KBM-7 (cell line): ENCODE data around the gene ZSCAN1.

Experiments used
- DNase-seq: peaks from one replicate; pipeline ENCODE4 v3.0.0-alpha.2; 2015
- in situ Hi-C: fragments of 300-500 bp; cut with MboI; formaldehyde crosslinking; loops from 2 replicates; pipeline ENCODE4 v1.14.3; 2020; ENCODE audit warnings: low sequenced_read_pairs, low pct_unique_long_range_greater_than_20kb, mixed read lengths

Gene ZSCAN1

GRCh38 chr19:58060231-58060630, 26.4 kb downstream of the ZSCAN1 start:
- in situ Hi-C loops: no loop called here
- no peak for DNase-seq

GRCh38 chr19:58063712-58064111, 29.9 kb downstream of the ZSCAN1 start:
- in situ Hi-C loops: no loop called here
- DNase-seq: no peak

- no peak for DNase-seq
- in situ Hi-C loops: no loop called here
These were observed 33.6 kb downstream of the ZSCAN1 start for GRCh38 chr19:58067240-58067912.

- no peak for DNase-seq
- in situ Hi-C loops: no loop called here
These were observed 46.0 kb downstream of the ZSCAN1 start for GRCh38 chr19:58079792-58080191.

GRCh38 chr19:58083021-58083420, 49.2 kb downstream of the ZSCAN1 start:
- no peak for DNase-seq

GRCh38 chr19:58084596-58085347, 50.9 kb downstream of the ZSCAN1 start:
- no peak for DNase-seq
- in situ Hi-C loops: no loop called here

More at GRCh38 chr19:58083021-58083420, 49.2 kb downstream of the ZSCAN1 start:
- in situ Hi-C loops: no loop called here

- in situ Hi-C loops: no loop called here
- no peak for DNase-seq
These were observed 51.6 kb downstream of the ZSCAN1 start for GRCh38 chr19:58085348-58085875.

- no peak for DNase-seq
- in situ Hi-C loops: no loop called here
These were observed 53.2 kb downstream of the ZSCAN1 start for GRCh38 chr19:58086825-58087710.

GRCh38 chr19:58088521-58089052, 54.8 kb downstream of the ZSCAN1 start:
- no peak for DNase-seq
- in situ Hi-C loops: no loop called here

GRCh38 chr19:58089846-58090245, 56.0 kb downstream of the ZSCAN1 start:
- DNase-seq: no peak
- in situ Hi-C loops: no loop called here

GRCh38 chr19:58091251-58091995, 57.6 kb downstream of the ZSCAN1 start:
- in situ Hi-C loops: no loop called here

GRCh38 chr19:58093071-58093470, 59.2 kb downstream of the ZSCAN1 start:
- DNase-seq: no peak
- in situ Hi-C loops: no loop called here

More at GRCh38 chr19:58091251-58091995, 57.6 kb downstream of the ZSCAN1 start:
- DNase-seq: no peak

- DNase-seq: no peak
- in situ Hi-C loops: no loop called here
These were observed 61.5 kb downstream of the ZSCAN1 start for GRCh38 chr19:58095328-58095727.

- in situ Hi-C loops: no loop called here
- no peak for DNase-seq
These were observed 63.1 kb downstream of the ZSCAN1 start for GRCh38 chr19:58096884-58097283.

- in situ Hi-C loops: no loop called here
- no peak for DNase-seq
These were observed 63.5 kb downstream of the ZSCAN1 start for GRCh38 chr19:58097349-58097748.

GRCh38 chr19:58097781-58098681, 64.2 kb downstream of the ZSCAN1 start, which contains the start of gene ZSCAN18:
ZSCAN18 (minus strand) TSS chr19:58098231; CDS start chr19:58090267, 7,964 bp downstream.
- in situ Hi-C loops: no loop called here
- peak; percentile 93 for DNase-seq

- in situ Hi-C loops: no loop called here
- no peak for DNase-seq
These were observed 64.8 kb downstream of the ZSCAN1 start for GRCh38 chr19:58098682-58098998.
